Keratinocyte (primary cell): ENCODE data around the gene ABLIM2. TPM values are rescaled to one million over a fixed set of nuclear protein-coding genes. Genes with fewer than 3 reads are reported as not detected.

Experiments
- DNase-seq: peaks from one replicate; pipeline ENCODE4 v3.0.0-alpha.2; 2011; ENCODE audit warnings: low read depth, missing footprints, low spot score
- FAIRE-seq: peaks from 2 replicates; lab custom pipeline; 2011; peaks lifted over from hg19 to GRCh38; lab: Jason Lieb, UNC
- H2AFZ ChIP-seq: 2 replicates; pipeline ENCODE4 v1.6.0; 2012; ENCODE audit warnings: low read length, control low read depth, inconsistent platforms; ENCODE audit not compliant: control insufficient read depth
- H3K27ac ChIP-seq: 2 replicates; pipeline ENCODE4 v1.5.1; 2011; ENCODE audit warnings: low read length; ENCODE audit not compliant: control insufficient read depth, insufficient read depth
- H3K27me3 ChIP-seq: 3 replicates; pipeline ENCODE4 v1.6.0; 2011; ENCODE audit warnings: low read length; ENCODE audit not compliant: control insufficient read depth, insufficient read depth; ENCODE audit errors: extremely low read depth
- H3K36me3 ChIP-seq, 2 experiments: 2 replicates in 1 of 2; 3 replicates in 1 of 2; pipeline ENCODE4 v1.5.1; 2011; ENCODE audit warnings: low read length in 2 of 2, mild to moderate bottlenecking in 1 of 2; ENCODE audit not compliant: control insufficient read depth in 2 of 2, insufficient read depth in 2 of 2; ENCODE audit errors: extremely low read depth in 1 of 2
- H3K4me1 ChIP-seq: 3 replicates; pipeline ENCODE4 v1.5.1; 2011; ENCODE audit warnings: low read length; ENCODE audit not compliant: control insufficient read depth, insufficient read depth; ENCODE audit errors: extremely low read depth
- H3K4me2 ChIP-seq: 3 replicates; pipeline ENCODE4 v1.6.0; 2011; ENCODE audit warnings: low read depth, low read length; ENCODE audit not compliant: control insufficient read depth, insufficient read depth; ENCODE audit errors: extremely low read depth
- H3K4me3 ChIP-seq, 3 experiments: fragments of 200-600 bp in 1 of 3; sonication (generic) in 1 of 3; 2 replicates in 2 of 3; 3 replicates in 1 of 3; pipeline ENCODE4 v1.5.1; 2011 to 2016; ENCODE audit warnings: low read length in 3 of 3, mild to moderate bottlenecking in 3 of 3, control low read depth in 2 of 3, inconsistent platforms in 1 of 3, low read depth in 1 of 3, mixed read lengths in 1 of 3, mixed run types in 1 of 3, moderate library complexity in 1 of 3; ENCODE audit not compliant: control insufficient read depth in 2 of 3, insufficient read depth in 2 of 3; ENCODE audit errors: extremely low read depth in 1 of 3
- H3K79me2 ChIP-seq: 2 replicates; pipeline ENCODE4 v1.6.0; 2012; ENCODE audit warnings: low read length; ENCODE audit not compliant: control insufficient read depth, insufficient read depth
- H3K9ac ChIP-seq: 3 replicates; pipeline ENCODE4 v1.6.0; 2011; ENCODE audit warnings: low read length; ENCODE audit not compliant: control insufficient read depth, insufficient read depth; ENCODE audit errors: extremely low read depth
- H3K9me1 ChIP-seq: 3 replicates; pipeline ENCODE4 v1.6.0; 2011; ENCODE audit warnings: low read length; ENCODE audit not compliant: control insufficient read depth, insufficient read depth; ENCODE audit errors: extremely low read depth
- H3K9me3 ChIP-seq: 2 replicates; pipeline ENCODE4 v1.5.1; 2012; ENCODE audit warnings: low read depth, low read length; ENCODE audit not compliant: control insufficient read depth
- H4K20me1 ChIP-seq: 3 replicates; pipeline ENCODE4 v1.6.0; 2011; ENCODE audit warnings: low read length; ENCODE audit not compliant: control insufficient read depth, insufficient read depth; ENCODE audit errors: extremely low read depth
- CTCF ChIP-seq, 3 experiments: IDR thresholded peaks in 1 of 3; conservative IDR thresholded peaks in 1 of 3; optimal IDR thresholded peaks in 1 of 3; 2 replicates in 2 of 3; 3 replicates in 1 of 3; pipeline versions ENCODE3 to v1.5.1; 2011; ENCODE audit warnings: low read length in 3 of 3, mild to moderate bottlenecking in 3 of 3, moderate library complexity in 2 of 3, control low read depth in 1 of 3, inconsistent platforms in 1 of 3; ENCODE audit not compliant: insufficient read depth in 2 of 3; ENCODE audit errors: extremely low read depth in 1 of 3
- EZH2 ChIP-seq: IDR thresholded peaks from one replicate; pipeline ENCODE4 v1.6.1; 2012; ENCODE audit warnings: inconsistent platforms, mild to moderate bottlenecking, low read length, moderate library complexity
- dilution Hi-C: fragments of 300-500 bp; cut with MboI; formaldehyde crosslinking; loops from one replicate; pipeline ENCODE4 v1.7.0; 2020; ENCODE audit warnings: low sequenced_read_pairs; ENCODE audit not compliant: extremely low pct_ligation_motif_present
- polyA plus RNA-seq, 5 experiments: library from polyadenylated mRNA; depleted of rRNA in 3 of 5; stranded (reverse) in 3 of 5; stranded (forward) in 1 of 5; unstranded in 1 of 5; fragments of >200 nt; gene quantifications; 1 replicate in 1 of 5; 2 replicates in 3 of 5; 3 replicates in 1 of 5; pipeline versions ENCODE4 v1.2.1 to v1.2.3, GENCODE V29; 2011 to 2012; ENCODE audit warnings: missing spikeins in 2 of 5, low read depth in 1 of 5, low replicate concordance in 1 of 5

The ABLIM2 gene
- polyA plus RNA-seq, 1 donor (not counting 4 experiments of a cell fraction or from before 2014, with no cell fraction given) = 0.94 TPM

- dilution Hi-C loops = no loop called here
- DNase-seq (no peak), FAIRE-seq (no peak)
- H3K27me3 ChIP-seq = peaks cover 6% of the 10 kb centered on the region
- no peaks in the 10 kb centered on the region for H4K20me1 ChIP-seq
- H3K9me3 ChIP-seq = no peaks in the 10 kb centered on the region
- H3K4me3 ChIP-seq = no peak overlapping the region
- no peak overlapping the region for H2AFZ ChIP-seq
- no peaks in the 10 kb centered on the region for H3K36me3 ChIP-seq
- H3K27ac ChIP-seq = no peak overlapping the region
- no peaks in the 10 kb centered on the region for H3K4me1 ChIP-seq
- TF ChIP-seq CTCF (optimal IDR thresholded peaks at IDR 0.05 in 1 of 3, IDR thresholded peaks at IDR 0.05 in 1 of 3, conservative IDR thresholded peaks at IDR 0.05 in 1 of 3; ENCODE audit: extremely low read depth in 1 of 3, insufficient read depth in 2 of 3, low read length in 3 of 3) (no peak), EZH2 (no peak)
- H3K9me1 ChIP-seq = no peaks in the 10 kb centered on the region
- no peak overlapping the region for H3K4me2 ChIP-seq
- no peak overlapping the region for H3K9ac ChIP-seq
- no peaks in the 10 kb centered on the region for H3K79me2 ChIP-seq
Observed at GRCh38 chr4:8041172-8041571, 117.4 kb downstream of the ABLIM2 start.

- TF ChIP-seq EZH2 = no peak
- TF ChIP-seq CTCF (optimal IDR thresholded peaks at IDR 0.05 in 1 of 3, IDR thresholded peaks at IDR 0.05 in 1 of 3, conservative IDR thresholded peaks at IDR 0.05 in 1 of 3; ENCODE audit: extremely low read depth in 1 of 3, insufficient read depth in 2 of 3, low read length in 3 of 3) = no peak
- H3K27ac ChIP-seq = no peak overlapping the region
- no peak overlapping the region for H3K9ac ChIP-seq
- H3K9me3 ChIP-seq = no peaks in the 10 kb centered on the region
- dilution Hi-C loops = no loop called here
- DNase-seq (no peak), FAIRE-seq (no peak)
- H2AFZ ChIP-seq = no peak overlapping the region
- H4K20me1 ChIP-seq = no peaks in the 10 kb centered on the region
- no peak overlapping the region for H3K4me2 ChIP-seq
- H3K4me1 ChIP-seq = no peaks in the 10 kb centered on the region
- no peaks in the 10 kb centered on the region for H3K79me2 ChIP-seq
- no peaks in the 10 kb centered on the region for H3K9me1 ChIP-seq
- H3K36me3 ChIP-seq = no peaks in the 10 kb centered on the region
- H3K27me3 ChIP-seq = peaks cover 6% of the 10 kb centered on the region
- H3K4me3 ChIP-seq = no peak overlapping the region
Observed at GRCh38 chr4:8040607-8041006, 118.0 kb downstream of the ABLIM2 start.
